ENCODE results near the gene PPP1R16B. TPM values are rescaled to one million over a fixed set of nuclear protein-coding genes. Genes with fewer than 3 reads are reported as not detected.

Gene PPP1R16B
- total RNA-seq, 4 donors from 2014 or later: 1.8 to 11.1 (median 7.0) TPM

DNA sequence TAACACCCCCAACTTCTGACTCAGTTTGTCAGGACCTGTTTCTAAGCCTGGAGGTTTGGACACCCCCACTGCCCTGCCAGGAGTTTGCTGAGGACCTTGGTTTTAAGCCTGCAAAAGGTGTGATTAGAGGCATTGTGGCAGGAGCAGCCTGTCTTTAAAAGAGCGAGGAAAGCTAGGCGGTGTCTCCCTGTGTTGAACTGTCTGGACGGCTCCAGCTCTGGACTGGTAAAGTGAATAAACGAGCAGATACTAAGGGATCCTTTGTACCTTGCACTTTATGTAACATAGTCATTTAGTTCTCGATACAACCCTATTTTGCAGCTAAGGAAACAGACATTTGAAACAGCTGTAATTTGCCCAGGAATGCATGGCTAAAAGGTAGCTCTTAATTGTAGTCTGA, 135.1 kb downstream of the PPP1R16B start:
- Histone ChIP-seq H3K9me3 (no peaks in the 10 kb centered on the region), H3K27me3 (no peaks in the 10 kb centered on the region), H3K36me3 (no peaks in the 10 kb centered on the region), H3K27ac (no peak overlapping the region), H3K4me3 (no peak overlapping the region), H3K4me1 (no peaks in the 10 kb centered on the region)
- no peak for DNase-seq
- intact Hi-C loops (cut with DNase I; ENCODE audit: low total_unique reads) (no loop called here), in situ Hi-C loops (cut with MboI; ENCODE audit: low pct_ligation_motif_present in 1 of 4, low pct_unique_long_range_greater_than_20kb in 1 of 4, low sequenced_read_pairs in 3 of 4) (no loop called here)
- TF ChIP-seq EP300 (IDR thresholded peaks at IDR 0.05; ENCODE audit: low read depth) (no peak), POLR2AphosphoS5 (IDR thresholded peaks at IDR 0.05) (no peak), POLR2A (IDR thresholded peaks at IDR 0.05) (no peak)
- TF ChIP-seq, protein P1, sequence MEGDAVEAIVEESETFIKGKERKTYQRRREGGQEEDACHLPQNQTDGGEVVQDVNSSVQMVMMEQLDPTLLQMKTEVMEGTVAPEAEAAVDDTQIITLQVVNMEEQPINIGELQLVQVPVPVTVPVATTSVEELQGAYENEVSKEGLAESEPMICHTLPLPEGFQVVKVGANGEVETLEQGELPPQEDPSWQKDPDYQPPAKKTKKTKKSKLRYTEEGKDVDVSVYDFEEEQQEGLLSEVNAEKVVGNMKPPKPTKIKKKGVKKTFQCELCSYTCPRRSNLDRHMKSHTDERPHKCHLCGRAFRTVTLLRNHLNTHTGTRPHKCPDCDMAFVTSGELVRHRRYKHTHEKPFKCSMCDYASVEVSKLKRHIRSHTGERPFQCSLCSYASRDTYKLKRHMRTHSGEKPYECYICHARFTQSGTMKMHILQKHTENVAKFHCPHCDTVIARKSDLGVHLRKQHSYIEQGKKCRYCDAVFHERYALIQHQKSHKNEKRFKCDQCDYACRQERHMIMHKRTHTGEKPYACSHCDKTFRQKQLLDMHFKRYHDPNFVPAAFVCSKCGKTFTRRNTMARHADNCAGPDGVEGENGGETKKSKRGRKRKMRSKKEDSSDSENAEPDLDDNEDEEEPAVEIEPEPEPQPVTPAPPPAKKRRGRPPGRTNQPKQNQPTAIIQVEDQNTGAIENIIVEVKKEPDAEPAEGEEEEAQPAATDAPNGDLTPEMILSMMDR (IDR thresholded peaks at IDR 0.05): no peak
- 87 to 95% methylated on average over 5 of the region's 5 CpGs for WGBS, 2 donors (ENCODE audit: low coverage in 1 of 2)

DNA sequence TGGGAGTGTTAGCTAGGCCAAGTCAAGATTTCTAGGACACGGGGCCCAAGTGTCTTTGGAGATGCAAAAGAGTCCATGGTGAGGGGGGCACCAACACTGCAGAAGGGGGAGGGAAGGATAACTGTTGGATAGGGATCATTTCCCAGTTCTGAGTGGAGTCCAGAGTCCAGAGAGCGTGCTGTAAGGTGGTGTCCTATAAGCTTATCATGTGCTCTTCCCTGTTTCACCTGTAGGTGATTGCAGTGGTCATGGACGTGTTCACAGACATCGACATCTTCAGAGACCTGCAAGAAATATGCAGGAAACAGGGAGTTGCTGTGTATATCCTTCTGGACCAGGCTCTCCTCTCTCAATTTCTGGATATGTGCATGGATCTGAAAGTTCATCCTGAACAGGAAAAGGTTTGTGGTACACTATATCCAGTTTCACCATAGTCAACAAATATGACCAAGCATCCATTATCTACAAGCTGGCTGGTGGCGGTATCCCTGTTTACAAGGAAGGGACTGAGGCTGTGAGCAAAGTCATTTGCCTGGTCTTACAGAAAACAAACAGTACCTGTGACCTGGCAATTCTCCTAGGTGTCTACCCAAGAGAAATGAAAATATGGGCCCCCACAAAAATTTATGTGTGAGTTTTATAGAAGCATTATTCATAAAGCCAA, 136.4 kb downstream of the PPP1R16B start:
- H3K4me1 ChIP-seq: no peaks in the 10 kb centered on the region
- no peak for DNase-seq
- intact Hi-C loops (cut with DNase I; ENCODE audit: low total_unique reads): no loop called here
- TF ChIP-seq, protein P1 (IDR thresholded peaks at IDR 0.05): peak in 3 of 5 experiments; percentile 14 to 17 (median 16)
- TF ChIP-seq POLR2A (IDR thresholded peaks at IDR 0.05) (no peak), EP300 (IDR thresholded peaks at IDR 0.05; ENCODE audit: low read depth) (no peak), POLR2AphosphoS5 (IDR thresholded peaks at IDR 0.05) (no peak)
- in situ Hi-C loops (cut with MboI; ENCODE audit: low pct_ligation_motif_present in 1 of 4, low pct_unique_long_range_greater_than_20kb in 1 of 4, low sequenced_read_pairs in 3 of 4): no loop called here
- H3K27me3 ChIP-seq: no peaks in the 10 kb centered on the region
- 78 to 91% methylated on average over 3 to 5 of the region's 5 CpGs for WGBS, 2 donors (ENCODE audit: low coverage in 1 of 2)
- H3K27ac ChIP-seq: no peak overlapping the region
- H3K36me3 ChIP-seq: no peaks in the 10 kb centered on the region
- H3K4me3 ChIP-seq: no peak overlapping the region
- H3K9me3 ChIP-seq: no peaks in the 10 kb centered on the region

DNA sequence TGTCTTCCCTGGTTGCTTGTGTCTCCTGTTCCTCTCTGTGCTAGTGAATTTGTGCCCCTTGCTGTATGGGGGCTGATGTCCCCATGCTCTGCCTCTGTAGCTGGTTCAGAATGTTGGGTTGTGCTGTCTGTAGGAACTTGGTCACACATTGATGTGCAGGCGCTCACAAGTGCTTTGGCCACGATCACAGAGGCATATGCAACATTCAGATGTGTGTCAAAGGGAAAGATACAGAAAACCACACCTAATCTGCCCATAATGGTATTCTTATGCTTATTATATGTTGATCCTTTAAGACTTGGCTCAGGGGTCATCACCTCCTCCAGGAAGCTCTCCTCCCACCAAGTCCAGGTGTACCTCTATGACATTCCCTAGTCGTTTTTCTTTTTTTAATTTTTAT, 139.5 kb downstream of the PPP1R16B start:
- TF ChIP-seq, protein P1 (IDR thresholded peaks at IDR 0.05): no peak
- TF ChIP-seq POLR2A (IDR thresholded peaks at IDR 0.05): no peak
- Histone ChIP-seq H3K4me1 (no peaks in the 10 kb centered on the region), H3K4me3 (no peak overlapping the region), H3K36me3 (no peaks in the 10 kb centered on the region), H3K27ac (no peak overlapping the region), H3K27me3 (no peaks in the 10 kb centered on the region), H3K9me3 (no peaks in the 10 kb centered on the region)
- WGBS, 2 donors (ENCODE audit: low coverage in 1 of 2): 63 to 96% methylated on average over 1 to 3 of the region's 3 CpGs
- intact Hi-C loops (cut with DNase I; ENCODE audit: low total_unique reads): no loop called here
- DNase-seq: no peak
- in situ Hi-C loops (cut with MboI; ENCODE audit: low pct_ligation_motif_present in 1 of 4, low pct_unique_long_range_greater_than_20kb in 1 of 4, low sequenced_read_pairs in 3 of 4): no loop called here

DNA sequence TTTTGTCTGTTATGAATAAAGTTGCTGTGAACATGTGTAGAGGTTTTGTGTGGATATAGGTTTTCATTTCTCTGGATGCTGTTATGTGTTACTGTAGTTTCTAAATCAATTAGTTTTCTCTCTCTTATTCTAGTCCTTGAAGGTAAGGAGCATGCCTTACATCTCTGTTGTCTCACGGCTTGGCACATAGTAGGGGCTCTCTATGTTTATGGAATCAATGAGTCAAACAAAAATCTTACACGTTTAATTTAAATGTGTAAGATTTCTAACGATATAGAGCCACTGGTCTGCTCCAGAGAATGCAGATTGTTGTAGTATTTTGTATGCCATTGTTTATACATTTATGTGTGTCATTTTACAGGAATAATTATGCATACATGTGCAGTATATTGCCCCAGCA, 141.3 kb downstream of the PPP1R16B start:
- WGBS, 2 donors (ENCODE audit: low coverage in 1 of 2): 87 to 100% methylated on average over 2 to 3 of the region's 3 CpGs
- TF ChIP-seq POLR2A (IDR thresholded peaks at IDR 0.05): no peak
- in situ Hi-C loops (cut with MboI; ENCODE audit: low pct_ligation_motif_present in 1 of 4, low pct_unique_long_range_greater_than_20kb in 1 of 4, low sequenced_read_pairs in 3 of 4): no loop called here
- Histone ChIP-seq H3K27ac (no peak overlapping the region), H3K4me3 (no peak overlapping the region), H3K4me1 (no peaks in the 10 kb centered on the region), H3K36me3 (no peaks in the 10 kb centered on the region), H3K9me3 (no peaks in the 10 kb centered on the region), H3K27me3 (no peaks in the 10 kb centered on the region)
- intact Hi-C loops (cut with DNase I; ENCODE audit: low total_unique reads): no loop called here
- no peak for DNase-seq

DNA sequence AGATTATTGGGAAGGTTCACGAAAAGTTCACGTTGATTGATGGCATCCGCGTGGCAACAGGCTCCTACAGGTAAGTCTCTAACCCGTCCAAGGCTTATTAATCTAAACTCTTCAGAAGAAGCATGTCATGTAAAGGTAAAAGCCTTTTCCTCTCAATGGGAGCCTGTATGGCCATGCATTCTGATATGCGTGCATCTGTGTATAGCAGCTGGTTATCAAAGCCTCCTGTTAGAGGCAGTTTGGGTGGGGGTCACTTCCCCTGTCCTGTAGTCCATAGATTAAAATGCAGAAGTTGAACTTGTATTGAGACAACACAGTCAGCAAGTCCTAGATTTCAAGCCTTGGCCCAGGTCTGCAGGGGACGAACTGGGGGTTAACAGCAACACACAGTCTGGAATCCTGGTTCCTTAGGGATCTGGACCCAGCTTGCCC, 142.4 kb downstream of the PPP1R16B start:
- H3K27ac ChIP-seq: no peak overlapping the region
- DNase-seq: no peak
- intact Hi-C loops (cut with DNase I; ENCODE audit: low total_unique reads) (no loop called here), in situ Hi-C loops (cut with MboI; ENCODE audit: low pct_ligation_motif_present in 1 of 4, low pct_unique_long_range_greater_than_20kb in 1 of 4, low sequenced_read_pairs in 3 of 4) (no loop called here)
- no peaks in the 10 kb centered on the region for H3K27me3 ChIP-seq
- TF ChIP-seq POLR2AphosphoS5 (IDR thresholded peaks at IDR 0.05) (no peak), POLR2A (IDR thresholded peaks at IDR 0.05) (no peak), EP300 (IDR thresholded peaks at IDR 0.05; ENCODE audit: low read depth) (no peak)
- TF ChIP-seq, protein P1 (IDR thresholded peaks at IDR 0.05): no peak
- no peaks in the 10 kb centered on the region for H3K4me1 ChIP-seq
- WGBS, 2 donors (ENCODE audit: low coverage in 1 of 2): 89 to 91% methylated on average over 5 to 7 of the region's 7 CpGs
- no peaks in the 10 kb centered on the region for H3K36me3 ChIP-seq
- H3K9me3 ChIP-seq: no peaks in the 10 kb centered on the region
- H3K4me3 ChIP-seq: no peak overlapping the region

Data from transverse colon (tissue), 4 donors.